Bone marrow (tissue), 2 donors: ENCODE data around the gene ZC3H7A.

ENCODE experiments used
- DNase-seq, 2 donors: peaks; one replicate each; lab custom pipeline; 2025; lab: John Stamatoyannopoulos, UW

The ZC3H7A gene

GRCh38 chr16:11768849-11769248 is 28.2 kb downstream of the ZC3H7A start:
- peak in 1 of 2 donors; percentile 71 for DNase-seq

- no peak for DNase-seq
Measured at GRCh38 chr16:11762431-11762830, 34.6 kb downstream of the ZC3H7A start.

GRCh38 chr16:11759997-11760396 is 37.1 kb downstream of the ZC3H7A start:
- DNase-seq, result no peak

- no peak for DNase-seq
Measured at GRCh38 chr16:11759163-11759834, 37.8 kb downstream of the ZC3H7A start.

- no peak for DNase-seq
Measured at GRCh38 chr16:11757671-11758545, 39.1 kb downstream of the ZC3H7A start.

- no peak for DNase-seq
Measured at GRCh38 chr16:11756248-11756647, 40.8 kb downstream of the ZC3H7A start.

- no peak for DNase-seq
Measured at GRCh38 chr16:11755022-11755760, 41.9 kb downstream of the ZC3H7A start.

- no peak for DNase-seq
Measured at GRCh38 chr16:11752856-11753255, 44.2 kb downstream of the ZC3H7A start.

- no peak for DNase-seq
Measured at GRCh38 chr16:11750056-11750455, 47.0 kb downstream of the ZC3H7A start.

- no peak for DNase-seq
Measured at GRCh38 chr16:11748404-11749254, 48.4 kb downstream of the ZC3H7A start.

- no peak for DNase-seq
Measured at GRCh38 chr16:11747949-11748403, 49.1 kb downstream of the ZC3H7A start.

GRCh38 chr16:11744075-11744470 is 53.0 kb downstream of the ZC3H7A start:
- no peak for DNase-seq

GRCh38 chr16:11743308-11744074 is 53.6 kb downstream of the ZC3H7A start:
- DNase-seq, result peak in 1 of 2 donors; percentile 41

GRCh38 chr16:11742536-11743307 is 54.3 kb downstream of the ZC3H7A start, which contains the start of gene TXNDC11:
Gene TXNDC11 (minus strand): TSS chr16:11742857. CDS start chr16:11742730, 127 bp downstream.
- DNase-seq, result peak; percentile 91 to 97

- DNase-seq, result no peak
Measured at GRCh38 chr16:11742093-11742535, 54.9 kb downstream of the ZC3H7A start.

- no peak for DNase-seq
Measured at GRCh38 chr16:11740567-11740966, 56.5 kb downstream of the ZC3H7A start.

GRCh38 chr16:11738742-11739544 is 58.1 kb downstream of the ZC3H7A start:
- DNase-seq, result no peak

- DNase-seq, result no peak
Measured at GRCh38 chr16:11737713-11738112, 59.3 kb downstream of the ZC3H7A start.

- DNase-seq, result no peak
Measured at GRCh38 chr16:11736903-11737302, 60.2 kb downstream of the ZC3H7A start.
